Trophoblast cell (in vitro differentiated cells and primary cell): ENCODE results near the gene EGLN2.
"Not testable (repeated sequence)": the region's sequence is repeated elsewhere in the genome, so short reads cannot be mapped to it uniquely, and the experiment has no call there.

Experiments used
- DNase-seq, 2 donors: peaks; one replicate each; pipeline ENCODE4 v3.0.0-alpha.2; 2016
- H2AFZ ChIP-seq: 2 replicates; pipeline ENCODE4 v1.6.1; 2013; ENCODE audit warnings: low read length, moderate library complexity, mild to moderate bottlenecking; ENCODE audit not compliant: insufficient read depth, poor library complexity
- H2AK5ac ChIP-seq: 2 replicates; pipeline ENCODE4 v1.6.1; 2013; ENCODE audit warnings: mild to moderate bottlenecking, low read length
- H2BK120ac ChIP-seq: 2 replicates; pipeline ENCODE4 v1.6.1; 2013; ENCODE audit warnings: low read length, mild to moderate bottlenecking, moderate library complexity; ENCODE audit not compliant: insufficient read depth, poor library complexity
- H2BK12ac ChIP-seq: 2 replicates; pipeline ENCODE4 v1.6.1; 2013; ENCODE audit warnings: mild to moderate bottlenecking, low read length, moderate library complexity
- H2BK5ac ChIP-seq: 2 replicates; pipeline ENCODE4 v1.6.1; 2013; ENCODE audit warnings: low read length, low read depth, moderate library complexity, mild to moderate bottlenecking; ENCODE audit not compliant: poor library complexity
- H3K14ac ChIP-seq: 2 replicates; pipeline ENCODE4 v1.6.1; 2013; ENCODE audit warnings: mild to moderate bottlenecking, low read length
- H3K18ac ChIP-seq: 2 replicates; pipeline ENCODE4 v1.6.1; 2013; ENCODE audit warnings: mild to moderate bottlenecking, low read length
- H3K23ac ChIP-seq: 2 replicates; pipeline ENCODE4 v1.6.1; 2013; ENCODE audit warnings: low read length
- H3K27ac ChIP-seq: 2 replicates; pipeline ENCODE4 v1.5.1; 2013; ENCODE audit warnings: low read depth, mild to moderate bottlenecking, inconsistent platforms, low read length, moderate library complexity
- H3K27me3 ChIP-seq: 2 replicates; pipeline ENCODE4 v1.6.1; 2013; ENCODE audit warnings: inconsistent platforms, mild to moderate bottlenecking, low read length, moderate library complexity; ENCODE audit not compliant: insufficient read depth
- H3K36me3 ChIP-seq, 2 experiments: 1 replicate in 1 of 2; 2 replicates in 1 of 2; pipeline ENCODE4 v1.6.1; 2013; ENCODE audit warnings: low read length in 2 of 2, mild to moderate bottlenecking in 2 of 2, moderate library complexity in 1 of 2; ENCODE audit not compliant: insufficient read depth in 2 of 2, control insufficient read depth in 1 of 2
- H3K4ac ChIP-seq: 2 replicates; pipeline ENCODE4 v1.6.1; 2013; ENCODE audit warnings: low read depth, mild to moderate bottlenecking, low read length, moderate library complexity
- H3K4me1 ChIP-seq, 2 experiments: 1 replicate in 1 of 2; 2 replicates in 1 of 2; pipeline ENCODE4 v1.6.1; 2013; ENCODE audit warnings: low read length in 2 of 2, mild to moderate bottlenecking in 2 of 2, moderate library complexity in 1 of 2; ENCODE audit not compliant: insufficient read depth in 2 of 2, control insufficient read depth in 1 of 2
- H3K4me2 ChIP-seq: 2 replicates; pipeline ENCODE4 v1.6.1; 2013; ENCODE audit warnings: inconsistent platforms, mild to moderate bottlenecking, low read length, moderate library complexity
- H3K4me3 ChIP-seq: 2 replicates; pipeline ENCODE4 v1.5.1; 2013; ENCODE audit warnings: mild to moderate bottlenecking, low read depth, low read length, inconsistent platforms
- H3K79me1 ChIP-seq: one replicate; pipeline ENCODE4 v1.6.1; 2013; ENCODE audit warnings: low read length
- H3K79me2 ChIP-seq: 2 replicates; pipeline ENCODE4 v1.6.1; 2013; ENCODE audit warnings: low read length, mild to moderate bottlenecking; ENCODE audit not compliant: control insufficient read depth, insufficient read depth, poor library complexity
- H3K9ac ChIP-seq: 2 replicates; pipeline ENCODE4 v1.6.1; 2013; ENCODE audit warnings: mild to moderate bottlenecking, low read length
- H3K9me3 ChIP-seq: 2 replicates; pipeline ENCODE4 v1.6.1; 2013; ENCODE audit warnings: low read depth, mild to moderate bottlenecking, control low read depth, inconsistent platforms, low read length; ENCODE audit not compliant: insufficient read depth
- H4K12ac ChIP-seq: 2 replicates; pipeline ENCODE4 v1.6.1; 2013; ENCODE audit warnings: low read depth, mild to moderate bottlenecking, low read length, moderate library complexity
- H4K8ac ChIP-seq: 2 replicates; pipeline ENCODE4 v1.6.1; 2013; ENCODE audit warnings: low read depth, mild to moderate bottlenecking, low read length, moderate library complexity
- H4K91ac ChIP-seq: one replicate; pipeline ENCODE4 v1.6.1; 2013; ENCODE audit warnings: low read depth, mild to moderate bottlenecking, low read length, moderate library complexity
- WGBS: extraction: QIAGEN DNeasy Blood & Tissue Kit; methylation state at CpG from one replicate; pipeline ENCODE4 v1.1.7; 2013; ENCODE audit warnings: missing lambda C conversion rate; ENCODE audit not compliant: insufficient read length, insufficient coverage; ENCODE audit errors: extremely low coverage; 5-methylcytosine and 5-hydroxymethylcytosine counted together

EGLN2 gene

GRCh38 chr19:40763526-40763925 lies 35.5 kb upstream of the EGLN2 start:
- H3K9ac ChIP-seq: no peak overlapping the region
- H4K91ac ChIP-seq: no peak overlapping the region
- no peaks in the 10 kb centered on the region for H3K4me1 ChIP-seq
- H3K9me3 ChIP-seq: peaks cover 2% of the 10 kb centered on the region
- WGBS: no CpG with 5 or more reads among the region's 7 CpGs
- no peak overlapping the region for H3K23ac ChIP-seq
- no peak overlapping the region for H2BK120ac ChIP-seq
- peaks cover 68 to 74% of the 10 kb centered on the region in 2 experiments for H3K36me3 ChIP-seq
- no peaks in the 10 kb centered on the region for H3K79me2 ChIP-seq
- no peak overlapping the region for H3K14ac ChIP-seq
- no peak for DNase-seq
- H3K4me3 ChIP-seq: no peak overlapping the region
- no peak overlapping the region for H3K4me2 ChIP-seq
- no peak overlapping the region for H4K12ac ChIP-seq
- no peak overlapping the region for H2BK12ac ChIP-seq
- H4K8ac ChIP-seq: no peak overlapping the region
- no peak overlapping the region for H2BK5ac ChIP-seq
- H3K4ac ChIP-seq: no peak overlapping the region
- H3K79me1 ChIP-seq: no peaks in the 10 kb centered on the region
- no peaks in the 10 kb centered on the region for H3K27me3 ChIP-seq
- H2AFZ ChIP-seq: no peak overlapping the region
- no peak overlapping the region for H3K27ac ChIP-seq
- no peak overlapping the region for H3K18ac ChIP-seq
- no peak overlapping the region for H2AK5ac ChIP-seq

GRCh38 chr19:40763963-40764362 lies 35.0 kb upstream of the EGLN2 start:
- no peaks in the 10 kb centered on the region for H3K79me1 ChIP-seq
- no peak overlapping the region for H3K14ac ChIP-seq
- H2AFZ ChIP-seq: no peak overlapping the region
- H3K4me1 ChIP-seq: no peaks in the 10 kb centered on the region
- H3K27ac ChIP-seq: no peak overlapping the region
- H3K4ac ChIP-seq: no peak overlapping the region
- peaks cover 2% of the 10 kb centered on the region for H3K9me3 ChIP-seq
- no CpG with 5 or more reads among the region's 10 CpGs for WGBS
- no peak overlapping the region for H3K4me3 ChIP-seq
- H4K8ac ChIP-seq: no peak overlapping the region
- H2BK120ac ChIP-seq: no peak overlapping the region
- no peak overlapping the region for H2BK5ac ChIP-seq
- H3K18ac ChIP-seq: no peak overlapping the region
- no peak overlapping the region for H3K23ac ChIP-seq
- no peak overlapping the region for H2BK12ac ChIP-seq
- peaks cover 64 to 74% of the 10 kb centered on the region in 2 experiments for H3K36me3 ChIP-seq
- H4K91ac ChIP-seq: no peak overlapping the region
- no peak overlapping the region for H3K9ac ChIP-seq
- no peak overlapping the region for H4K12ac ChIP-seq
- no peak for DNase-seq
- no peak overlapping the region for H3K4me2 ChIP-seq
- no peaks in the 10 kb centered on the region for H3K27me3 ChIP-seq
- no peak overlapping the region for H2AK5ac ChIP-seq
- H3K79me2 ChIP-seq: no peaks in the 10 kb centered on the region

- WGBS: no CpG with 5 or more reads among the region's 13 CpGs
- H2AK5ac ChIP-seq, H3K14ac ChIP-seq, H3K9ac ChIP-seq, H4K8ac ChIP-seq, H4K12ac ChIP-seq, H3K79me1 ChIP-seq, H3K4me2 ChIP-seq, DNase-seq, H2BK120ac ChIP-seq, H2BK12ac ChIP-seq, H3K9me3 ChIP-seq, H4K91ac ChIP-seq, H3K4me3 ChIP-seq, H3K18ac ChIP-seq, H3K4ac ChIP-seq, H3K27me3 ChIP-seq, H3K27ac ChIP-seq, H3K4me1 ChIP-seq, H3K23ac ChIP-seq, H3K79me2 ChIP-seq, H2AFZ ChIP-seq, H2BK5ac ChIP-seq: not testable (repeated sequence)
- peaks cover 47 to 51% of the 10 kb centered on the region in 2 experiments for H3K36me3 ChIP-seq
These were observed 32.6 kb upstream of the EGLN2 start for GRCh38 chr19:40766385-40766784.

- Histone ChIP-seq H2AK5ac (no peak overlapping the region), H3K4ac (no peak overlapping the region), H3K23ac (no peak overlapping the region), H3K14ac (no peak overlapping the region), H2BK12ac (no peak overlapping the region), H3K9ac (no peak overlapping the region), H3K4me3 (no peak overlapping the region), H3K18ac (no peak overlapping the region), H3K4me2 (no peak overlapping the region), H3K4me1 (no peaks in the 10 kb centered on the region), H3K36me3 (peaks cover 23 to 27% of the 10 kb centered on the region in 2 experiments), H4K8ac (no peak overlapping the region), H2BK5ac (no peak overlapping the region), H3K27ac (no peak overlapping the region), H3K79me2 (no peaks in the 10 kb centered on the region), H4K91ac (no peak overlapping the region), H3K27me3 (no peaks in the 10 kb centered on the region), H4K12ac (no peak overlapping the region), H3K9me3 (no peaks in the 10 kb centered on the region), H2AFZ (no peak overlapping the region), H2BK120ac (no peak overlapping the region), H3K79me1 (peaks cover under 1% of the 10 kb centered on the region)
- no peak for DNase-seq
- WGBS: no CpG with 5 or more reads among the region's 5 CpGs
These were observed 30.1 kb upstream of the EGLN2 start for GRCh38 chr19:40768869-40769268.
